GM21360 (cell line): ENCODE results near the gene ANKRD13D.
"Not testable (repeated sequence)": the region's sequence is repeated elsewhere in the genome, so short reads cannot be mapped to it uniquely, and the experiment has no call there.

Experiments used
- ATAC-seq: cut with Tn5 transposase; IDR thresholded peaks from one replicate; pipeline ENCODE4 v1.9.1; 2021; ENCODE audit warnings: mild to moderate bottlenecking, moderate library complexity; ENCODE audit not compliant: unreplicated experiment

The ANKRD13D gene

GRCh38 chr11:67317205-67317887, 28.2 kb downstream of the ANKRD13D start:
- ATAC-seq, result peak; percentile 85

- ATAC-seq, result no peak
Observed at GRCh38 chr11:67317888-67318555, 28.9 kb downstream of the ANKRD13D start.

GRCh38 chr11:67318876-67319275, 29.8 kb downstream of the ANKRD13D start:
- not testable (repeated sequence) for ATAC-seq

- no peak for ATAC-seq
Observed at GRCh38 chr11:67320011-67320410, 30.9 kb downstream of the ANKRD13D start.

GRCh38 chr11:67320691-67321090, 31.6 kb downstream of the ANKRD13D start:
- no peak for ATAC-seq

- no peak for ATAC-seq
Observed at GRCh38 chr11:67321313-67321871, 32.3 kb downstream of the ANKRD13D start.

- no peak for ATAC-seq
Observed at GRCh38 chr11:67322049-67322448, 32.9 kb downstream of the ANKRD13D start.

- ATAC-seq, result no peak
Observed at GRCh38 chr11:67323526-67323925, 34.4 kb downstream of the ANKRD13D start.

- ATAC-seq, result no peak
Observed at GRCh38 chr11:67332081-67332691, 43.1 kb downstream of the ANKRD13D start.

- ATAC-seq, result no peak
Observed at GRCh38 chr11:67337257-67337656, 48.2 kb downstream of the ANKRD13D start.

GRCh38 chr11:67344264-67344663, 55.2 kb downstream of the ANKRD13D start:
- ATAC-seq, result no peak

- no peak for ATAC-seq
Observed at GRCh38 chr11:67345247-67345919, 56.3 kb downstream of the ANKRD13D start.

GRCh38 chr11:67345920-67346819, 57.1 kb downstream of the ANKRD13D start:
- ATAC-seq, result no peak

- ATAC-seq, result no peak
Observed at GRCh38 chr11:67347964-67348749, 59.1 kb downstream of the ANKRD13D start.

- no peak for ATAC-seq
Observed at GRCh38 chr11:67349036-67349435, 59.9 kb downstream of the ANKRD13D start.

GRCh38 chr11:67349457-67349856, 60.4 kb downstream of the ANKRD13D start:
- ATAC-seq, result no peak

GRCh38 chr11:67349928-67350465, 60.9 kb downstream of the ANKRD13D start:
- ATAC-seq, result no peak

- no peak for ATAC-seq
Observed at GRCh38 chr11:67351275-67352005, 62.3 kb downstream of the ANKRD13D start.
